K562 (cell line): Measurements from ENCODE around the gene UBE2J2. TPM values are rescaled to one million over a fixed set of nuclear protein-coding genes. Genes with fewer than 3 reads are reported as not detected.

Source experiments
- ATAC-seq: fragments of 200-7000 bp; cut with Tn5 transposase; 3 replicates; pipeline ENCODE4 v1.9.1; 2020; ENCODE audit warnings: moderate library complexity
- BruUV-seq: library from RNA; stranded (reverse); fragments of 400-500 nt; replicated peaks from 2 replicates; lab custom pipeline; 2021; lab: Mats Ljungman, UMichigan
- CTCF ChIA-PET: fragments of 300-600 bp; formaldehyde crosslinking; extraction: SDS; loops from one replicate; lab custom pipeline; 2021; ENCODE audit warnings: low intra/inter-chr PET ratio; lab: Yijun Ruan, JAX
- POLR2A ChIA-PET: fragments of 300-600, 350-650 bp; sonication (Branson Sonifier 250); formaldehyde crosslinking; extraction: SDS; loops from one replicate; lab custom pipeline; 2021; ENCODE audit warnings: antibody characterized with exemption, inconsistent platforms; lab: Yijun Ruan, JAX
- DNase-seq, 4 experiments: peaks; one replicate each; pipeline versions ENCODE4 v3.0.0 to v3.0.0-alpha.2; 2011 to 2018; ENCODE audit warnings: low spot score in 3 of 4, mixed read lengths in 3 of 4; ENCODE audit errors: extremely low read depth in 1 of 4
- FAIRE-seq: peaks from 2 replicates; lab custom pipeline; 2011; peaks lifted over from hg19 to GRCh38; lab: Jason Lieb, UNC
- H2AFZ ChIP-seq: 2 replicates; pipeline ENCODE4 v1.6.0; 2011; ENCODE audit warnings: low read depth, low read length, control low read depth, inconsistent platforms
- H3K27ac ChIP-seq: fragments of 200-600 bp; 3 replicates; pipeline ENCODE4 v1.8.0; 2011; ENCODE audit warnings: low read depth, mild to moderate bottlenecking, control low read depth, inconsistent platforms, low read length, moderate library complexity, mixed read lengths; ENCODE audit errors: extremely low read depth
- H3K27me3 ChIP-seq, 2 experiments: fragments of 300-600 bp in 1 of 2; 2 replicates in 1 of 2; 3 replicates in 1 of 2; pipeline versions ENCODE4 v1.6.0 to v1.8.0; 2011; ENCODE audit warnings: inconsistent platforms in 2 of 2, low read length in 2 of 2, mild to moderate bottlenecking in 1 of 2, mixed read lengths in 1 of 2, moderate library complexity in 1 of 2; ENCODE audit not compliant: control insufficient read depth in 2 of 2, insufficient read depth in 2 of 2
- H3K36me3 ChIP-seq: fragments of 300-600 bp; 3 replicates; pipeline ENCODE4 v1.8.0; 2011; ENCODE audit warnings: mild to moderate bottlenecking, low read length, inconsistent platforms; ENCODE audit not compliant: control insufficient read depth, insufficient read depth
- H3K4me1 ChIP-seq, 2 experiments: fragments of 200-600 bp in 1 of 2; replicated peaks in 1 of 2; 2 replicates in 1 of 2; 3 replicates in 1 of 2; pipeline versions ENCODE4 v1.5.1 to v1.8.0; 2011; ENCODE audit warnings: inconsistent platforms in 2 of 2, low read length in 2 of 2, mild to moderate bottlenecking in 1 of 2, mixed read lengths in 1 of 2, moderate library complexity in 1 of 2; ENCODE audit not compliant: control insufficient read depth in 2 of 2, insufficient read depth in 2 of 2
- H3K4me2 ChIP-seq: 2 replicates; pipeline ENCODE4 v1.6.1; 2011; ENCODE audit warnings: low read length, control low read depth, inconsistent platforms, mixed read lengths; ENCODE audit not compliant: insufficient read depth
- H3K4me3 ChIP-seq: fragments of 200-600 bp; sonication (generic), shearing (Covaris generic); 2 replicates; pipeline ENCODE4 v1.5.1; 2016; ENCODE audit warnings: control low read depth, inconsistent platforms
- H3K79me2 ChIP-seq: fragments of 200-600 bp; 3 replicates; pipeline ENCODE4 v1.8.0; 2011; ENCODE audit warnings: low read length, inconsistent platforms; ENCODE audit not compliant: control insufficient read depth, insufficient read depth
- H3K9ac ChIP-seq, 2 experiments: 2 replicates each; pipeline versions ENCODE4 v1.6.0 to v1.6.1; 2011; ENCODE audit warnings: low read depth in 2 of 2, low read length in 2 of 2, control low read depth in 1 of 2, inconsistent platforms in 1 of 2, mild to moderate bottlenecking in 1 of 2, mixed read lengths in 1 of 2; ENCODE audit not compliant: insufficient read depth in 1 of 2
- H3K9me1 ChIP-seq: one replicate; pipeline ENCODE4 v1.6.0; 2011; ENCODE audit warnings: inconsistent platforms, mild to moderate bottlenecking, low read length, moderate library complexity; ENCODE audit not compliant: control insufficient read depth, insufficient read depth
- H3K9me3 ChIP-seq: replicated peaks from 2 replicates; pipeline ENCODE4 v1.5.1; 2011; ENCODE audit warnings: low read depth, low read length, inconsistent platforms; ENCODE audit not compliant: control insufficient read depth, insufficient read depth
- H4K20me1 ChIP-seq: replicated peaks from 2 replicates; pipeline ENCODE4 v1.6.1; 2011; ENCODE audit warnings: low read length, inconsistent platforms, mixed read lengths; ENCODE audit not compliant: control insufficient read depth, insufficient read depth
- BCLAF1 ChIP-seq, 2 experiments: fragments of 450-650 bp in 1 of 2; IDR thresholded peaks; 2 replicates each; pipeline ENCODE4 v1.6.1; 2011 to 2017; ENCODE audit warnings: low read depth in 2 of 2, antibody characterized with exemption in 1 of 2, borderline replicate concordance in 1 of 2, low read length in 1 of 2, mild to moderate bottlenecking in 1 of 2, mixed read lengths in 1 of 2; ENCODE audit not compliant: control insufficient read depth in 1 of 2
- CBX3 ChIP-seq, 2 experiments: IDR thresholded peaks; 1 replicate in 1 of 2; 2 replicates in 1 of 2; pipeline ENCODE4 v1.6.1; 2012; ENCODE audit warnings: inconsistent platforms in 2 of 2, low read length in 2 of 2, borderline replicate concordance in 1 of 2, control low read depth in 1 of 2
- KLF13 ChIP-seq: fragments of 450-650 bp; IDR thresholded peaks from 2 replicates; pipeline ENCODE4 v1.6.1; 2016; ENCODE audit warnings: missing genetic modification characterization, low read depth, mild to moderate bottlenecking, missing compliant biosample characterization, moderate library complexity, borderline replicate concordance
- MYNN ChIP-seq, 2 experiments: sonication (generic); formaldehyde crosslinking in 1 of 2; IDR thresholded peaks; 2 replicates each; pipeline versions ENCODE4 v1.5.0 to v1.6.1; 2016 to 2020; ENCODE audit warnings: antibody characterized with exemption in 1 of 2, missing genetic modification reagents in 1 of 2
- NCOR1 ChIP-seq: fragments of 450-650 bp; IDR thresholded peaks from 2 replicates; pipeline ENCODE4 v1.6.1; 2016; ENCODE audit warnings: mild to moderate bottlenecking, moderate library complexity
- RBFOX2 ChIP-seq: fragments of 200-400 bp; formaldehyde crosslinking; IDR thresholded peaks from 2 replicates; pipeline ENCODE4 v1.6.1; 2017; ENCODE audit warnings: low read depth, mild to moderate bottlenecking, low read length, moderate library complexity
- SRSF3 ChIP-seq: fragments of 200-400 bp; formaldehyde crosslinking; IDR thresholded peaks from 2 replicates; pipeline ENCODE4 v1.6.1; 2016; ENCODE audit warnings: mild to moderate bottlenecking, low read length, moderate library complexity; ENCODE audit not compliant: insufficient read depth
- WGBS: fragments of 100-300 bp; shearing (Covaris generic); methylation state at CpG from one replicate; pipeline ENCODE4 v1.1.6; 2016; ENCODE audit warnings: low coverage, mixed read lengths; ENCODE audit not compliant: insufficient coverage; ENCODE audit errors: missing lambda C conversion rate; 5-methylcytosine and 5-hydroxymethylcytosine counted together
- in situ Hi-C: fragments of 300-500 bp; cut with MboI; formaldehyde crosslinking; loops from 4 replicates; pipeline ENCODE4 v1.15.0; 2018; ENCODE audit warnings: inconsistent platforms, mixed read lengths
- intact Hi-C: fragments of 100-400 bp; cut with micrococcal nuclease; formaldehyde crosslinking; loops from 2 replicates; pipeline ENCODE4 v1.14.2; 2022
- polyA plus RNA-seq, 8 experiments: library from polyadenylated mRNA; depleted of rRNA in 4 of 8; stranded (reverse) in 5 of 8; unstranded in 3 of 8; fragments of >200 nt; fragmentation: Nextera tagmentation in 2 of 8; fragmentation: Illumina TruSeq in 1 of 8; extraction: Ambion mirVana in 2 of 8; extraction: Trizol in 1 of 8; gene quantifications; 2 replicates each; pipeline versions ENCODE4 v1.2.1 to v1.2.3, GENCODE V29; 2011 to 2014; ENCODE audit warnings: inconsistent platforms in 1 of 8, missing spikeins in 1 of 8
- total RNA-seq, 7 experiments: library from RNA; depleted of rRNA in 6 of 7; stranded (reverse); fragments of >200 nt in 6 of 7; fragmentation: Illumina TruSeq in 2 of 7; extraction: Trizol in 2 of 7; gene quantifications; 2 replicates each; pipeline versions ENCODE4 v1.2.1 to v1.2.3, GENCODE V29; 2011 to 2021; ENCODE audit warnings: low replicate concordance in 1 of 7
- TF ChIP-seq, protein P1 (sequence below): fragments of 450-650 bp; formaldehyde crosslinking; IDR thresholded peaks from 2 replicates; pipeline ENCODE4 v1.4.0; 2020; ENCODE audit warnings: mild to moderate bottlenecking, moderate library complexity
- TF ChIP-seq, protein P2 (sequence below): conservative IDR thresholded peaks from 2 replicates; pipeline ENCODE4 v1.6.1; 2011; ENCODE audit warnings: low read depth, mild to moderate bottlenecking, low read length; ENCODE audit not compliant: control insufficient read depth

UBE2J2 gene
- total and polyA plus RNA-seq, 9 of the 15 experiments (the other 6 are each of a cell fraction or from before 2014, with no cell fraction given) = 0.93 to 112 (median 75.5) TPM

DNA sequence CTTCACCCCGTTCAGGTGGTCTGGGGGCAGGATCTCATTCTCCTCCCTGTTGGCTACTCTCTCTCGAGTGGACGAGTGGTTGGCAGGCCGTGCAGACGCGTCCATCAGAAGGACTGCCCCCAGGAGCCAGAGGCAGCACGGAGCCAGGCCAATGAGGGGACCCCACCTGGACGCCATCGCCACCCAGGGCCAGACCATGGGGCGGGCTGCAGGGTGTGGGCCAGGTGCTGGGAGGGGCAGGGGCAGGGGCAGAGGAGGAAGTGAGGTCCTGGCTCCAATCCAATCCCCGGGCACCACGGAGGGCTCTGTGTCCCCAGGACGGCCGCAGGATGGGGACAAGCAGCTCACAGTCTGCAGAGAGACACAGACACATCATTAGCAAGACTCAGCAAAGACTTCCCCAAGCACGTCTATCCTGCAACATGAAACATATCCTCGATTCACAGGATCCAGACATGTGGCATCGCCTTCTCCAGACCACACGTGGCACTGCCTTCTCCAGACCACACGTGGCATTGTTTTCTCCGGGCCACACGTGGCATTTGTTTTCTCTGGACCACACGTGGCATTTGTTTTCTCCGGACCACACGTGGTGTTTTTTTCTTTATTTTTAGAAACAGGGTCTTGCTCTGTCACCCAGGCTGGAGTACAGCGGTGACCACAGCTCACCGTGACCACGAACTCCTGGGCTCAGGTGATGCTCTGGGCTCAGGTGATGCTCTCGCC is 44.9 kb downstream of the UBE2J2 start:
- WGBS = 98% methylated on average over 24 of the region's 28 CpGs
- DNase-seq (no peak), ATAC-seq (no peak), FAIRE-seq (no peak)
- intact Hi-C loops (no loop called here), in situ Hi-C loops (no loop called here)
- ChIA-PET POLR2A (interaction anchor here (0.6 to 1.5 kb wide), 5 partner anchors 9 to 356 kb away, joined by 3 to 4 read pairs (median 3); no protein-coding TSS in a partner anchor), CTCF (no interaction called here)
- Histone ChIP-seq H3K36me3 (peaks cover 71% of the 10 kb centered on the region; the same call in 2 of the 3 replicates), H3K9ac (no peak overlapping the region; a peak in 1 of 4 replicates), H3K4me2 (no peak overlapping the region), H3K27ac (no peak overlapping the region), H3K4me1 (peaks cover 6 to 72% of the 10 kb centered on the region in 2 experiments; a peak in 4 of 5 replicates), H3K79me2 (peaks cover 89% of the 10 kb centered on the region), H3K9me3 (peaks cover 9% of the 10 kb centered on the region), H4K20me1 (peaks cover 6% of the 10 kb centered on the region; the same call in 1 of the 2 replicates), H2AFZ (no peak overlapping the region), H3K9me1 (no peaks in the 10 kb centered on the region), H3K4me3 (no peak overlapping the region), H3K27me3 (no peaks in the 10 kb centered on the region)
- no TSS peak for BruUV-seq
- TF ChIP-seq NCOR1 (no peak), RBFOX2 (no peak; the same call in 1 of the 2 replicates), SRSF3 (no peak), KLF13 (tag) (no peak), MYNN (IDR thresholded peaks at IDR 0.05) (no peak), MYNN (CRISPR knock-in tag; IDR thresholded peaks at IDR 0.05) (no peak), CBX3 (IDR thresholded peaks at IDR 0.05; ENCODE audit: borderline replicate concordance in 1 of 2, low read length in 2 of 2) (peak in 1 of 2 experiments; percentile 24; a peak in 1 of 3 replicates), BCLAF1 (IDR thresholded peaks at IDR 0.05; ENCODE audit: borderline replicate concordance in 1 of 2, control insufficient read depth in 1 of 2, low read depth in 2 of 2, low read length in 1 of 2) (0 out of 4 replicates have a peak, but pooled peaks of 1 of the 2 experiments have one; percentile 46)
- TF ChIP-seq, protein P1, sequence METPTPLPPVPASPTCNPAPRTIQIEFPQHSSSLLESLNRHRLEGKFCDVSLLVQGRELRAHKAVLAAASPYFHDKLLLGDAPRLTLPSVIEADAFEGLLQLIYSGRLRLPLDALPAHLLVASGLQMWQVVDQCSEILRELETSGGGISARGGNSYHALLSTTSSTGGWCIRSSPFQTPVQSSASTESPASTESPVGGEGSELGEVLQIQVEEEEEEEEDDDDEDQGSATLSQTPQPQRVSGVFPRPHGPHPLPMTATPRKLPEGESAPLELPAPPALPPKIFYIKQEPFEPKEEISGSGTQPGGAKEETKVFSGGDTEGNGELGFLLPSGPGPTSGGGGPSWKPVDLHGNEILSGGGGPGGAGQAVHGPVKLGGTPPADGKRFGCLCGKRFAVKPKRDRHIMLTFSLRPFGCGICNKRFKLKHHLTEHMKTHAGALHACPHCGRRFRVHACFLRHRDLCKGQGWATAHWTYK (CRISPR knock-in tag) = peak; percentile 97
- TF ChIP-seq, protein P2, sequence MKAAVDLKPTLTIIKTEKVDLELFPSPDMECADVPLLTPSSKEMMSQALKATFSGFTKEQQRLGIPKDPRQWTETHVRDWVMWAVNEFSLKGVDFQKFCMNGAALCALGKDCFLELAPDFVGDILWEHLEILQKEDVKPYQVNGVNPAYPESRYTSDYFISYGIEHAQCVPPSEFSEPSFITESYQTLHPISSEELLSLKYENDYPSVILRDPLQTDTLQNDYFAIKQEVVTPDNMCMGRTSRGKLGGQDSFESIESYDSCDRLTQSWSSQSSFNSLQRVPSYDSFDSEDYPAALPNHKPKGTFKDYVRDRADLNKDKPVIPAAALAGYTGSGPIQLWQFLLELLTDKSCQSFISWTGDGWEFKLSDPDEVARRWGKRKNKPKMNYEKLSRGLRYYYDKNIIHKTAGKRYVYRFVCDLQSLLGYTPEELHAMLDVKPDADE = no peak
